Prostate gland (tissue), 2 donors: ENCODE results near the gene CBR3.
"Not testable (repeated sequence)": the region's sequence is repeated elsewhere in the genome, so short reads cannot be mapped to it uniquely, and the experiment has no call there.

Experiments
- POLR2AphosphoS5 ChIP-seq: sonication (generic); formaldehyde crosslinking; IDR thresholded peaks from one replicate; pipeline ENCODE4 v1.6.1; 2017; ENCODE audit warnings: antibody characterized with exemption
- TF ChIP-seq, protein P1 (sequence below), 4 experiments: fragments of 200-600 bp in 2 of 4; fragments of 450-650 bp in 2 of 4; sonication (generic) in 2 of 4; IDR thresholded peaks; 1 replicate in 3 of 4; 2 replicates in 1 of 4; pipeline ENCODE4 v1.5.1; 2016 to 2019; ENCODE audit warnings: antibody characterized with exemption in 4 of 4, mild to moderate bottlenecking in 2 of 4, moderate library complexity in 2 of 4

DNA sequence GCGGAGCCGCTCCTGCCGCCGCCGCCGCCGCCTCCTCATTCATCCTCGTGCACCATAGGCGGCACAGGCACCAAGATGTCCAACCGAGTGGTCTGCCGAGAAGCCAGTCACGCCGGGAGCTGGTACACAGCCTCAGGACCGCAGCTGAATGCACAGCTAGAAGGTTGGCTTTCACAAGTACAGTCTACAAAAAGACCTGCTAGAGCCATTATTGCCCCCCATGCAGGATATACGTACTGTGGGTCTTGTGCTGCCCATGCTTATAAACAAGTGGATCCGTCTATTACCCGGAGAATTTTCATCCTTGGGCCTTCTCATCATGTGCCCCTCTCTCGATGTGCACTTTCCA is 4.5 kb upstream of the CBR3 start:
- TF ChIP-seq, protein P1, sequence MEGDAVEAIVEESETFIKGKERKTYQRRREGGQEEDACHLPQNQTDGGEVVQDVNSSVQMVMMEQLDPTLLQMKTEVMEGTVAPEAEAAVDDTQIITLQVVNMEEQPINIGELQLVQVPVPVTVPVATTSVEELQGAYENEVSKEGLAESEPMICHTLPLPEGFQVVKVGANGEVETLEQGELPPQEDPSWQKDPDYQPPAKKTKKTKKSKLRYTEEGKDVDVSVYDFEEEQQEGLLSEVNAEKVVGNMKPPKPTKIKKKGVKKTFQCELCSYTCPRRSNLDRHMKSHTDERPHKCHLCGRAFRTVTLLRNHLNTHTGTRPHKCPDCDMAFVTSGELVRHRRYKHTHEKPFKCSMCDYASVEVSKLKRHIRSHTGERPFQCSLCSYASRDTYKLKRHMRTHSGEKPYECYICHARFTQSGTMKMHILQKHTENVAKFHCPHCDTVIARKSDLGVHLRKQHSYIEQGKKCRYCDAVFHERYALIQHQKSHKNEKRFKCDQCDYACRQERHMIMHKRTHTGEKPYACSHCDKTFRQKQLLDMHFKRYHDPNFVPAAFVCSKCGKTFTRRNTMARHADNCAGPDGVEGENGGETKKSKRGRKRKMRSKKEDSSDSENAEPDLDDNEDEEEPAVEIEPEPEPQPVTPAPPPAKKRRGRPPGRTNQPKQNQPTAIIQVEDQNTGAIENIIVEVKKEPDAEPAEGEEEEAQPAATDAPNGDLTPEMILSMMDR (IDR thresholded peaks at IDR 0.05) = not testable (repeated sequence)
- not testable (repeated sequence) for TF ChIP-seq POLR2AphosphoS5
